HuH-7 (cell line): Measurements from ENCODE around the gene IL4R.
"Not testable (repeated sequence)": the region's sequence is repeated elsewhere in the genome, so short reads cannot be mapped to it uniquely, and the experiment has no call there.

ENCODE experiments used
- DNase-seq: peaks from one replicate; pipeline ENCODE4 v3.0.0; 2011; ENCODE audit warnings: low spot score

IL4R gene

GRCh38 chr16:27404163-27404823 lies 90.5 kb downstream of the IL4R start:
- DNase-seq: no peak

GRCh38 chr16:27405546-27406451 lies 92.0 kb downstream of the IL4R start:
- DNase-seq: no peak

- DNase-seq: no peak
Measured at GRCh38 chr16:27406511-27407128, 92.8 kb downstream of the IL4R start.

GRCh38 chr16:27407133-27407532 lies 93.4 kb downstream of the IL4R start:
- DNase-seq: no peak

GRCh38 chr16:27408012-27408601 lies 94.3 kb downstream of the IL4R start:
- DNase-seq: no peak

- no peak for DNase-seq
Measured at GRCh38 chr16:27408602-27409031, 94.8 kb downstream of the IL4R start.

GRCh38 chr16:27409958-27410357 lies 96.2 kb downstream of the IL4R start:
- not testable (repeated sequence) for DNase-seq

GRCh38 chr16:27410761-27411160 lies 97.0 kb downstream of the IL4R start:
- DNase-seq: no peak

- no peak for DNase-seq
Measured at GRCh38 chr16:27413956-27414355, 100.2 kb downstream of the IL4R start.
